K562 (cell line): ENCODE data around the gene PIK3CB. TPM values are rescaled to one million over a fixed set of nuclear protein-coding genes. Genes with fewer than 3 reads are reported as not detected.
"Not testable (repeated sequence)": the region's sequence is repeated elsewhere in the genome, so short reads cannot be mapped to it uniquely, and the experiment has no call there.

Experiments used
- ATAC-seq: fragments of 200-7000 bp; cut with Tn5 transposase; 3 replicates; pipeline ENCODE4 v1.9.1; 2020; ENCODE audit warnings: moderate library complexity
- BruUV-seq: library from RNA; stranded (reverse); fragments of 400-500 nt; replicated peaks from 2 replicates; lab custom pipeline; 2021; lab: Mats Ljungman, UMichigan
- CTCF ChIA-PET: fragments of 300-600 bp; formaldehyde crosslinking; extraction: SDS; loops from one replicate; lab custom pipeline; 2021; ENCODE audit warnings: low intra/inter-chr PET ratio; lab: Yijun Ruan, JAX
- POLR2A ChIA-PET: fragments of 300-600, 350-650 bp; sonication (Branson Sonifier 250); formaldehyde crosslinking; extraction: SDS; loops from one replicate; lab custom pipeline; 2021; ENCODE audit warnings: antibody characterized with exemption, inconsistent platforms; lab: Yijun Ruan, JAX
- DNase-seq, 4 experiments: peaks; one replicate each; pipeline versions ENCODE4 v3.0.0 to v3.0.0-alpha.2; 2011 to 2018; ENCODE audit warnings: low spot score in 3 of 4, mixed read lengths in 3 of 4; ENCODE audit errors: extremely low read depth in 1 of 4
- FAIRE-seq: peaks from 2 replicates; lab custom pipeline; 2011; peaks lifted over from hg19 to GRCh38; lab: Jason Lieb, UNC
- H2AFZ ChIP-seq: 2 replicates; pipeline ENCODE4 v1.6.0; 2011; ENCODE audit warnings: low read depth, low read length, control low read depth, inconsistent platforms
- H3K27ac ChIP-seq: fragments of 200-600 bp; 3 replicates; pipeline ENCODE4 v1.8.0; 2011; ENCODE audit warnings: low read depth, mild to moderate bottlenecking, control low read depth, inconsistent platforms, low read length, moderate library complexity, mixed read lengths; ENCODE audit errors: extremely low read depth
- H3K27me3 ChIP-seq, 2 experiments: fragments of 300-600 bp in 1 of 2; 2 replicates in 1 of 2; 3 replicates in 1 of 2; pipeline versions ENCODE4 v1.6.0 to v1.8.0; 2011; ENCODE audit warnings: inconsistent platforms in 2 of 2, low read length in 2 of 2, mild to moderate bottlenecking in 1 of 2, mixed read lengths in 1 of 2, moderate library complexity in 1 of 2; ENCODE audit not compliant: control insufficient read depth in 2 of 2, insufficient read depth in 2 of 2
- H3K36me3 ChIP-seq: fragments of 300-600 bp; 3 replicates; pipeline ENCODE4 v1.8.0; 2011; ENCODE audit warnings: mild to moderate bottlenecking, low read length, inconsistent platforms; ENCODE audit not compliant: control insufficient read depth, insufficient read depth
- H3K4me1 ChIP-seq, 2 experiments: fragments of 200-600 bp in 1 of 2; replicated peaks in 1 of 2; 2 replicates in 1 of 2; 3 replicates in 1 of 2; pipeline versions ENCODE4 v1.5.1 to v1.8.0; 2011; ENCODE audit warnings: inconsistent platforms in 2 of 2, low read length in 2 of 2, mild to moderate bottlenecking in 1 of 2, mixed read lengths in 1 of 2, moderate library complexity in 1 of 2; ENCODE audit not compliant: control insufficient read depth in 2 of 2, insufficient read depth in 2 of 2
- H3K4me2 ChIP-seq: 2 replicates; pipeline ENCODE4 v1.6.1; 2011; ENCODE audit warnings: low read length, control low read depth, inconsistent platforms, mixed read lengths; ENCODE audit not compliant: insufficient read depth
- H3K4me3 ChIP-seq: fragments of 200-600 bp; sonication (generic), shearing (Covaris generic); 2 replicates; pipeline ENCODE4 v1.5.1; 2016; ENCODE audit warnings: control low read depth, inconsistent platforms
- H3K79me2 ChIP-seq: fragments of 200-600 bp; 3 replicates; pipeline ENCODE4 v1.8.0; 2011; ENCODE audit warnings: low read length, inconsistent platforms; ENCODE audit not compliant: control insufficient read depth, insufficient read depth
- H3K9ac ChIP-seq, 2 experiments: 2 replicates each; pipeline versions ENCODE4 v1.6.0 to v1.6.1; 2011; ENCODE audit warnings: low read depth in 2 of 2, low read length in 2 of 2, control low read depth in 1 of 2, inconsistent platforms in 1 of 2, mild to moderate bottlenecking in 1 of 2, mixed read lengths in 1 of 2; ENCODE audit not compliant: insufficient read depth in 1 of 2
- H3K9me1 ChIP-seq: one replicate; pipeline ENCODE4 v1.6.0; 2011; ENCODE audit warnings: inconsistent platforms, mild to moderate bottlenecking, low read length, moderate library complexity; ENCODE audit not compliant: control insufficient read depth, insufficient read depth
- H3K9me3 ChIP-seq: replicated peaks from 2 replicates; pipeline ENCODE4 v1.5.1; 2011; ENCODE audit warnings: low read depth, low read length, inconsistent platforms; ENCODE audit not compliant: control insufficient read depth, insufficient read depth
- H4K20me1 ChIP-seq: replicated peaks from 2 replicates; pipeline ENCODE4 v1.6.1; 2011; ENCODE audit warnings: low read length, inconsistent platforms, mixed read lengths; ENCODE audit not compliant: control insufficient read depth, insufficient read depth
- ARNT ChIP-seq, 2 experiments: fragments of 450-650 bp; IDR thresholded peaks; 2 replicates each; pipeline ENCODE4 v1.6.1; 2016; ENCODE audit warnings: mild to moderate bottlenecking in 1 of 2
- CREM ChIP-seq: IDR thresholded peaks from 2 replicates; pipeline ENCODE4 v1.6.1; 2014; ENCODE audit warnings: antibody characterized with exemption, low read depth
- ESRRA ChIP-seq: fragments of 450-650 bp; IDR thresholded peaks from 2 replicates; pipeline ENCODE4 v1.6.1; 2014; ENCODE audit warnings: low read depth, mild to moderate bottlenecking, moderate library complexity, borderline replicate concordance
- FOSL1 ChIP-seq: fragments of 200-800 bp; sonication (Bioruptor generic); conservative IDR thresholded peaks from 2 replicates; pipeline ENCODE4 v1.6.1; 2016; ENCODE audit warnings: missing genetic modification characterization, missing compliant biosample characterization
- LARP7 ChIP-seq: fragments of 450-650 bp; IDR thresholded peaks from 2 replicates; pipeline ENCODE4 v1.6.1; 2016
- NFRKB ChIP-seq: fragments of 450-650 bp; IDR thresholded peaks from 2 replicates; pipeline ENCODE4 v1.6.1; 2016; ENCODE audit warnings: low read depth
- PHF8 ChIP-seq: fragments of 200-600 bp; sonication (generic); IDR thresholded peaks from 2 replicates; pipeline ENCODE4 v1.6.1; 2012; ENCODE audit warnings: mixed run types, mild to moderate bottlenecking, inconsistent platforms, low read length, moderate library complexity, borderline replicate concordance
- POLR2A ChIP-seq: fragments of 450-650 bp; conservative IDR thresholded peaks from 2 replicates; pipeline ENCODE4 v1.6.1; 2016
- POLR2AphosphoS5 ChIP-seq: IDR thresholded peaks from 2 replicates; pipeline ENCODE4 v1.6.1; 2011; ENCODE audit warnings: mild to moderate bottlenecking, low read depth, low read length, moderate library complexity; ENCODE audit not compliant: control insufficient read depth, insufficient read depth
- RBFOX2 ChIP-seq: fragments of 200-400 bp; formaldehyde crosslinking; IDR thresholded peaks from 2 replicates; pipeline ENCODE4 v1.6.1; 2017; ENCODE audit warnings: low read depth, mild to moderate bottlenecking, low read length, moderate library complexity
- RBM25 ChIP-seq: fragments of 200-400 bp; formaldehyde crosslinking; IDR thresholded peaks from 2 replicates; pipeline ENCODE4 v1.6.1; 2018; ENCODE audit warnings: low read length, low read depth, moderate library complexity; ENCODE audit not compliant: severe bottlenecking
- SAP30 ChIP-seq: fragments of 200-600 bp; sonication (generic); IDR thresholded peaks from 2 replicates; pipeline ENCODE4 v1.6.1; 2012; ENCODE audit warnings: borderline replicate concordance, low read depth, mild to moderate bottlenecking, moderate library complexity, low read length, control low read depth, inconsistent platforms; ENCODE audit not compliant: insufficient read depth, poor library complexity, severe bottlenecking
- ZNF263 ChIP-seq: sonication (generic); formaldehyde crosslinking; IDR thresholded peaks from 2 replicates; pipeline ENCODE4 v1.8.0; 2022; ENCODE audit warnings: mild to moderate bottlenecking, missing genetic modification reagents, borderline replicate concordance
- WGBS: fragments of 100-300 bp; shearing (Covaris generic); methylation state at CpG from one replicate; pipeline ENCODE4 v1.1.6; 2016; ENCODE audit warnings: low coverage, mixed read lengths; ENCODE audit not compliant: insufficient coverage; ENCODE audit errors: missing lambda C conversion rate; 5-methylcytosine and 5-hydroxymethylcytosine counted together
- in situ Hi-C: fragments of 300-500 bp; cut with MboI; formaldehyde crosslinking; loops from 4 replicates; pipeline ENCODE4 v1.15.0; 2018; ENCODE audit warnings: inconsistent platforms, mixed read lengths
- intact Hi-C: fragments of 100-400 bp; cut with micrococcal nuclease; formaldehyde crosslinking; loops from 2 replicates; pipeline ENCODE4 v1.14.2; 2022
- polyA plus RNA-seq, 8 experiments: library from polyadenylated mRNA; depleted of rRNA in 4 of 8; stranded (reverse) in 5 of 8; unstranded in 3 of 8; fragments of >200 nt; fragmentation: Nextera tagmentation in 2 of 8; fragmentation: Illumina TruSeq in 1 of 8; extraction: Ambion mirVana in 2 of 8; extraction: Trizol in 1 of 8; gene quantifications; 2 replicates each; pipeline versions ENCODE4 v1.2.1 to v1.2.3, GENCODE V29; 2011 to 2014; ENCODE audit warnings: inconsistent platforms in 1 of 8, missing spikeins in 1 of 8
- total RNA-seq, 7 experiments: library from RNA; depleted of rRNA in 6 of 7; stranded (reverse); fragments of >200 nt in 6 of 7; fragmentation: Illumina TruSeq in 2 of 7; extraction: Trizol in 2 of 7; gene quantifications; 2 replicates each; pipeline versions ENCODE4 v1.2.1 to v1.2.3, GENCODE V29; 2011 to 2021; ENCODE audit warnings: low replicate concordance in 1 of 7
- TF ChIP-seq, protein P1 (sequence below): sonication (generic); formaldehyde crosslinking; IDR thresholded peaks from 2 replicates; pipeline ENCODE4 v1.8.0; 2022; ENCODE audit warnings: missing genetic modification reagents, mild to moderate bottlenecking, moderate library complexity, borderline replicate concordance
- TF ChIP-seq, protein P2 (sequence below), 2 experiments: fragments of 450-650 bp; IDR thresholded peaks; 2 replicates each; pipeline ENCODE4 v1.6.1; 2018; ENCODE audit warnings: mild to moderate bottlenecking in 2 of 2, low read depth in 1 of 2; ENCODE audit not compliant: partially characterized antibody in 2 of 2

Gene PIK3CB
- total and polyA plus RNA-seq, 9 of the 15 experiments (the other 6 are each of a cell fraction or from before 2014, with no cell fraction given), result 15.3 to 62.6 (median 28.3) TPM

DNA sequence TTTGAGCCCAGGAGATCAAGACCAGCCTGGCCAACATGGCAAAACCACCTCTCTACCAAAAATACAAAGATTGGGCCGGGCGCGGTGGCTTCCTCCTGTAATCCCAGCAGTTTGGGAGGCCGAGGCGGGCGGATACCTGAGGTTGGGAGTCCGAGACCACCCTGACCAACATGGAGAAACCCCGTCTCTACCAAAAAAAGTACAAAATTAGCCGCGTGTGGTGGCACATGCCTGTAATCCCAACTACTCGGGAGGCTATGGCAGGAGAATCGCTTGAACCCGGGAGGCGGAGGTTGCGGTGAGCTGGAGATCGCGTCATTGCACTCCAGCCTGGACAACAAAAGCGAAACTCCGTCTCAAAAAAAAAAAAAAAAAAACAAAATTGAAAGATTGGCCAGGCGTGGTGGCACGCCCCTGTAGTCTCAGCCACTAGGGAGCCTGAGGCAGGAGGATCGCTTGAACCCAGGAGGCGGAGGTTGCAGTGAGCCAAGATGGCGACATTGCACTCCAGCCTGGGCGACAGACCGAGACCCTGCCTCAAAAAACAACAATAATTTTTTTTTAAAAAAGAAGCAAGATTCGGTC is 2.2 kb downstream of the PIK3CB start:
- not testable (repeated sequence) for H3K9me3 ChIP-seq, H2AFZ ChIP-seq, H3K27me3 ChIP-seq, BruUV-seq, H4K20me1 ChIP-seq, H3K9me1 ChIP-seq
- intact Hi-C loops (loop anchor here (10.0 kb wide), 1 partner anchor 138 kb away; no protein-coding TSS in a partner anchor), in situ Hi-C loops (loop anchor here (5.0 kb wide), 1 partner anchor 85 kb away; no protein-coding TSS in a partner anchor)
- POLR2A ChIA-PET, result interaction anchor here (0.6 to 1.3 kb wide), 10 partner anchors 9 to 89 kb away, joined by 3 to 5 read pairs (median 4); no protein-coding TSS in a partner anchor
- FAIRE-seq (peak; percentile 88), ATAC-seq (peak; percentile 41), DNase-seq (peak in 1 of 4 experiments; percentile 90)
- peak overlapping the region; percentile 91 for H3K4me2 ChIP-seq
- peak overlapping the region; percentile 99 for H3K4me3 ChIP-seq
- peaks cover 8 to 13% of the 10 kb centered on the region in 2 experiments; a peak in 4 of 5 replicates for H3K4me1 ChIP-seq
- peaks cover 31% of the 10 kb centered on the region for H3K36me3 ChIP-seq
- peak overlapping the region; percentile 92 for H3K9ac ChIP-seq
- CTCF ChIA-PET, result interaction anchor here (0.6 to 2.6 kb wide), 2 partner anchors 83 to 90 kb away, joined by 4 to 21 read pairs; no protein-coding TSS in a partner anchor
- WGBS, result 0% methylated on average over 25 of the region's 27 CpGs
- peaks cover 86% of the 10 kb centered on the region for H3K79me2 ChIP-seq
- H3K27ac ChIP-seq, result peak overlapping the region; percentile 91
- TF ChIP-seq LARP7, result 0 out of 2 replicates have a peak, but pooled peaks have one; percentile 39
- peak; percentile 35 for TF ChIP-seq SAP30
- peak; percentile 71 for TF ChIP-seq CREM
- TF ChIP-seq POLR2AphosphoS5, result peak; percentile 51
- 0 out of 4 replicates have a peak, but pooled peaks of 1 of the 2 experiments have one; percentile 28 for TF ChIP-seq ARNT (IDR thresholded peaks at IDR 0.05)
- peak; percentile 77 for TF ChIP-seq RBFOX2
- 0 out of 2 replicates have a peak, but pooled peaks have one; percentile 16 for TF ChIP-seq ZNF263 (CRISPR knock-in tag)
- TF ChIP-seq PHF8, result peak; percentile 26; the same call in 1 of the 2 replicates
- TF ChIP-seq NFRKB, result peak; percentile 58; the same call in 1 of the 2 replicates
- TF ChIP-seq ESRRA, result peak; percentile 32; the same call in 1 of the 2 replicates
- TF ChIP-seq, protein P1, sequence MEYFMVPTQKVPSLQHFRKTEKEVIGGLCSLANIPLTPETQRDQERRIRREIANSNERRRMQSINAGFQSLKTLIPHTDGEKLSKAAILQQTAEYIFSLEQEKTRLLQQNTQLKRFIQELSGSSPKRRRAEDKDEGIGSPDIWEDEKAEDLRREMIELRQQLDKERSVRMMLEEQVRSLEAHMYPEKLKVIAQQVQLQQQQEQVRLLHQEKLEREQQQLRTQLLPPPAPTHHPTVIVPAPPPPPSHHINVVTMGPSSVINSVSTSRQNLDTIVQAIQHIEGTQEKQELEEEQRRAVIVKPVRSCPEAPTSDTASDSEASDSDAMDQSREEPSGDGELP, result peak; percentile 54; the same call in 1 of the 2 replicates
- TF ChIP-seq RBM25, result peak; percentile 32
- TF ChIP-seq POLR2A, result peak; percentile 75
- TF ChIP-seq FOSL1 (tag), result peak; percentile 29; the same call in 1 of the 2 replicates
- TF ChIP-seq, protein P2, sequence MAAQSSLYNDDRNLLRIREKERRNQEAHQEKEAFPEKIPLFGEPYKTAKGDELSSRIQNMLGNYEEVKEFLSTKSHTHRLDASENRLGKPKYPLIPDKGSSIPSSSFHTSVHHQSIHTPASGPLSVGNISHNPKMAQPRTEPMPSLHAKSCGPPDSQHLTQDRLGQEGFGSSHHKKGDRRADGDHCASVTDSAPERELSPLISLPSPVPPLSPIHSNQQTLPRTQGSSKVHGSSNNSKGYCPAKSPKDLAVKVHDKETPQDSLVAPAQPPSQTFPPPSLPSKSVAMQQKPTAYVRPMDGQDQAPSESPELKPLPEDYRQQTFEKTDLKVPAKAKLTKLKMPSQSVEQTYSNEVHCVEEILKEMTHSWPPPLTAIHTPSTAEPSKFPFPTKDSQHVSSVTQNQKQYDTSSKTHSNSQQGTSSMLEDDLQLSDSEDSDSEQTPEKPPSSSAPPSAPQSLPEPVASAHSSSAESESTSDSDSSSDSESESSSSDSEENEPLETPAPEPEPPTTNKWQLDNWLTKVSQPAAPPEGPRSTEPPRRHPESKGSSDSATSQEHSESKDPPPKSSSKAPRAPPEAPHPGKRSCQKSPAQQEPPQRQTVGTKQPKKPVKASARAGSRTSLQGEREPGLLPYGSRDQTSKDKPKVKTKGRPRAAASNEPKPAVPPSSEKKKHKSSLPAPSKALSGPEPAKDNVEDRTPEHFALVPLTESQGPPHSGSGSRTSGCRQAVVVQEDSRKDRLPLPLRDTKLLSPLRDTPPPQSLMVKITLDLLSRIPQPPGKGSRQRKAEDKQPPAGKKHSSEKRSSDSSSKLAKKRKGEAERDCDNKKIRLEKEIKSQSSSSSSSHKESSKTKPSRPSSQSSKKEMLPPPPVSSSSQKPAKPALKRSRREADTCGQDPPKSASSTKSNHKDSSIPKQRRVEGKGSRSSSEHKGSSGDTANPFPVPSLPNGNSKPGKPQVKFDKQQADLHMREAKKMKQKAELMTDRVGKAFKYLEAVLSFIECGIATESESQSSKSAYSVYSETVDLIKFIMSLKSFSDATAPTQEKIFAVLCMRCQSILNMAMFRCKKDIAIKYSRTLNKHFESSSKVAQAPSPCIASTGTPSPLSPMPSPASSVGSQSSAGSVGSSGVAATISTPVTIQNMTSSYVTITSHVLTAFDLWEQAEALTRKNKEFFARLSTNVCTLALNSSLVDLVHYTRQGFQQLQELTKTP (IDR thresholded peaks at IDR 0.05; ENCODE audit: low read depth in 1 of 2, partially characterized antibody in 2 of 2), result peak; percentile 8 to 25
